ENCODE data around the gene JMJD7. TPM values are rescaled to one million over a fixed set of nuclear protein-coding genes. Genes with fewer than 3 reads are reported as not detected.

Gene JMJD7
- 10 to 100 TPM in 3 of 4 donors, 1 to 10 TPM in 1; 9.1 to 61.1 (median 13.1) TPM for total RNA-seq

GRCh38 chr15:41827880-41828806, at the start of gene JMJD7:
Gene JMJD7 (plus strand): TSS chr15:41828092. CDS start chr15:41828125, 33 bp downstream.
- Histone ChIP-seq H3K27me3 (no peaks in the 10 kb centered on the region), H3K9me3 (no peaks in the 10 kb centered on the region), H3K4me3 (peak within 1 kb of the TSS; percentile 67 to 98 (median 81)), H3K27ac (peak within 1 kb of the TSS; percentile 81 to 92 (median 84)), H3K4me1 (peaks cover 5 to 16% (median 8%) of the 10 kb centered on the region in 4 donors), H3K36me3 (peaks cover 0 to 23% (median 0%) of the 10 kb centered on the region in 3 donors)
- DNase-seq: peak; percentile 95 to 100 (median 97)
- TF ChIP-seq POLR2A (IDR thresholded peaks at IDR 0.05): peak; percentile 54 to 74
- no peak for TF ChIP-seq CTCF (IDR thresholded peaks at IDR 0.05)

- no peak for TF ChIP-seq CTCF (IDR thresholded peaks at IDR 0.05)
- TF ChIP-seq POLR2A (IDR thresholded peaks at IDR 0.05): no peak
- Histone ChIP-seq H3K4me1 (peaks cover 0 to 41% (median 4%) of the 10 kb centered on the region in 4 donors), H3K36me3 (no peaks in the 10 kb centered on the region), H3K27me3 (no peaks in the 10 kb centered on the region), H3K4me3 (no peak overlapping the region), H3K9me3 (no peaks in the 10 kb centered on the region), H3K27ac (no peak overlapping the region)
- no peak for DNase-seq
Observed at GRCh38 chr15:41778521-41778920, 49.4 kb upstream of the JMJD7 start.

GRCh38 chr15:41779662-41780157, 48.2 kb upstream of the JMJD7 start:
- Histone ChIP-seq H3K27me3 (no peaks in the 10 kb centered on the region), H3K36me3 (no peaks in the 10 kb centered on the region), H3K27ac (no peak overlapping the region), H3K4me3 (no peak overlapping the region), H3K4me1 (peaks cover 0 to 39% (median 4%) of the 10 kb centered on the region in 4 donors), H3K9me3 (no peaks in the 10 kb centered on the region)
- no peak for DNase-seq
- TF ChIP-seq POLR2A (IDR thresholded peaks at IDR 0.05) (no peak), CTCF (IDR thresholded peaks at IDR 0.05) (no peak)

- TF ChIP-seq POLR2A (IDR thresholded peaks at IDR 0.05) (no peak), CTCF (IDR thresholded peaks at IDR 0.05) (no peak)
- Histone ChIP-seq H3K27me3 (no peaks in the 10 kb centered on the region), H3K9me3 (no peaks in the 10 kb centered on the region), H3K36me3 (no peaks in the 10 kb centered on the region), H3K4me1 (peaks cover 0 to 36% (median 3%) of the 10 kb centered on the region in 4 donors), H3K27ac (peak overlapping the region in 1 of 4 donors; percentile 28), H3K4me3 (no peak overlapping the region)
- DNase-seq: no peak
Observed at GRCh38 chr15:41780266-41780665, 47.6 kb upstream of the JMJD7 start.

- H3K4me1 ChIP-seq: peaks cover 0 to 31% (median under 1%) of the 10 kb centered on the region in 4 donors
- no peak for TF ChIP-seq CTCF (IDR thresholded peaks at IDR 0.05)
- TF ChIP-seq POLR2A (IDR thresholded peaks at IDR 0.05): no peak
- H3K36me3 ChIP-seq: no peaks in the 10 kb centered on the region
- no peak overlapping the region for H3K4me3 ChIP-seq
- H3K27ac ChIP-seq: peak overlapping the region in 1 of 4 donors; percentile 28
- H3K9me3 ChIP-seq: no peaks in the 10 kb centered on the region
- H3K27me3 ChIP-seq: no peaks in the 10 kb centered on the region
- DNase-seq: no peak
Observed at GRCh38 chr15:41780727-41781126, 47.2 kb upstream of the JMJD7 start.

Data from Peyer's patch (tissue), 4 donors.